Activated effector memory CD4-positive, alpha-beta T cell treated with anti-CD3 and anti-CD28 coated beads, Interleukin-2, amount 50 U/mL, for 16 hours (primary cell): ENCODE data around the gene RAB27B.

Experiments
- DNase-seq: peaks from one replicate; pipeline ENCODE4 v3.0.0-alpha.2; 2020

The RAB27B gene

DNA sequence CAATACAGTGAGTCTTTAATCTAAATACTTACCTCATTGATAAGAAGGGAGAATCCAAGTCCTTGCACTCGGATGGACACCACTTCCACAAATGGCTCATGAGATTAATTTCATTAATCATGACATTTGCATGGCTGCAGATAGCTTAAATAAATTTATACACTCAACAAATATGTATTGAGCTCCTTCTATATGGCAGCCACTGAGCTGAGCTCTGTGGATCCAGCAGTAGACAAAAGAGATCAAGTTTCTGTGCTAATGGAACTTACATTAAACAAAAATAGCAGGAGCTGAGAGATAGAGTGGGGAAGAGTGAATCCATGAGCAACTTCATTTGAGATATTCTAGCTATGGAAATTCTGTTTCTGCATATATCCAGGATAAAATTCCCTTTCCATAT, 44.4 kb downstream of the RAB27B start:
- no peak for DNase-seq

- DNase-seq: no peak
Observed at GRCh38 chr18:54873884-54874255, 45.6 kb downstream of the RAB27B start.

- DNase-seq: no peak
Observed at GRCh38 chr18:54875063-54875462, 46.8 kb downstream of the RAB27B start.

- no peak for DNase-seq
Observed at GRCh38 chr18:54877076-54877475, 48.8 kb downstream of the RAB27B start.

DNA sequence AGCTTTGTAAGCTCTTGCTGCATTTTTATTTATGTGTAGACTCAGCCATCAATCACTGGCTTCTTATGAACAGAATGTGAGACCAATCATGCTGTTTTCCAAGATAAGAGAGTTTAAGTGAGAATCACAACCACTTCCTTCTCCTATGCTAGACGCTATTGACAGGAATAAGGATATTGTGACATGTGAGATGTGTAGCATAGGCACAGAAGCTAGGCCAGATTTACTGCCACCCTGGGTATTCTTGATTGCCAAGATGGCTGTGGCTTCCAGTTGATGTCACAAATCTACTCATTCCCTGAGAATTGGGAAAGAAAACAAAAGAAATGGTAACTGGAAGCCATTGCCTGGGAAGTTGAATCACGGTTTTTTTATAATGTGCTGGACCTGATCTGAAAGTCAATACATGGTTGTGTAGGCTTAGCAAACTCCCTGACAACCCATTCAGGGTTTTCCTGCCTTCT, 49.9 kb downstream of the RAB27B start:
- DNase-seq: no peak

DNA sequence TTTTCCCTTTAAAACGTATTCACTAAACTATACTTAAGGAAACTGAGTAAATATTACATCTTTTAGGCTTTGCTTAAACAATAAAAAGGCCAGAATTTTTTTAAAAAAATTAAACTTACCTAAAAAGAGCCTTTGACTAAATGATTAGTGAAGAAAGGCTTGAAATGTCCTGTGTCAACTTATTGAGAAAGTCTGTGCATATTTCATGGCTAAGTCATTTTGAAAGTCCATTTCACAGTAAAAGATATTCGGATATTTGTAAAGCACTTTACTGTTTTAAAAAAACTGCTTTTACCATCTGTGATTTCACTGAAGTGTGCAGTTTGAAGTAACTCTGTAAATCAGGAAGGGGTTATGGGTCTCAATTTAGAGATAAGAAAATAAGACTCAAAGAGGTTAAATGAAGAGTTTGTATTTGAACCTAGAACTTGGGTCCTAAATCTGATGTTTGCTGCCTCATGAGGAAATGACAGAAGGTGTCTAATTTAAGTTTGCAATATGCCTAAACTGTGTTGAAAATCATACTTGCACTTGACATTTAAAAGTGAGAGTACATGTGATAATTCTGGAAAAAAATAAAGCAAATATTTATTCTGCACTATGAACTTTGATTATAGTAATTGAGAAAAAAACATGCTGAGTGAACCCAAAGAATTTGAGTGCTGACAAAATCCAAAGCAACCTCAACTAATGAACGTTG, 50.5 kb downstream of the RAB27B start:
- DNase-seq: no peak

GRCh38 chr18:54879691-54880090, 51.4 kb downstream of the RAB27B start:
- no peak for DNase-seq

DNA sequence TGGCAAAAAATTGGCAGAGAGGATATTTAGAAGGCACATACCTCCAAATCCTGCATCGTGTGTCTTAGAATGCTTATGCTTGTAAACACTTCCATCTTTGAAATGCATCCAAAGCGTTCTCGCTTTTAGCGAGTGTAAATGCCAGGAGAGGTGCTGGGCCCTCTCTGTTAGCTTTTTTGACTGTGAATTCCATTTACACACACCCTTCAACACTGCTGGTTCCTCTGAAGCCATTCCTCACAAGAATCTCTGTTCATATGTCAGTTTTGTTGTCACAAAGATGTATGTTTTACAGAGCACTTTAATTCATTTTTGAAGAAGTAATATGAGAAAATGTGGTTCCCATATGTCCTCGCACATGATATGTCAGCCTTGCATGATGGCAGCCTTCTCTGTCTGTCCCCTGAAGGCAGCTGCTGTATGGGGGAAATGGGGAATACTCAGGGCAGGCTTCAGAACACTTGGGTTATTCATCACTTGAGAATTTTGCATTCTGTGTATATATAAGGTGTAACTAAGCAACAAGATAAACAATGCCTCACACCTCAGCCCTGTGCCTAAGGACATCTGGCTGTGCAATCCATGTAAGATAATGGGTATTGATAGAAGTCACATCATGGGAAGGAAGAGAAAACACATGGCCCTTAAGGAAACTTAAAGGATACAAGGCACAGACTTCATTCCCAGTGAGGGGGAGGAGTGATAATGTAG, 52.3 kb downstream of the RAB27B start:
- no peak for DNase-seq

DNA sequence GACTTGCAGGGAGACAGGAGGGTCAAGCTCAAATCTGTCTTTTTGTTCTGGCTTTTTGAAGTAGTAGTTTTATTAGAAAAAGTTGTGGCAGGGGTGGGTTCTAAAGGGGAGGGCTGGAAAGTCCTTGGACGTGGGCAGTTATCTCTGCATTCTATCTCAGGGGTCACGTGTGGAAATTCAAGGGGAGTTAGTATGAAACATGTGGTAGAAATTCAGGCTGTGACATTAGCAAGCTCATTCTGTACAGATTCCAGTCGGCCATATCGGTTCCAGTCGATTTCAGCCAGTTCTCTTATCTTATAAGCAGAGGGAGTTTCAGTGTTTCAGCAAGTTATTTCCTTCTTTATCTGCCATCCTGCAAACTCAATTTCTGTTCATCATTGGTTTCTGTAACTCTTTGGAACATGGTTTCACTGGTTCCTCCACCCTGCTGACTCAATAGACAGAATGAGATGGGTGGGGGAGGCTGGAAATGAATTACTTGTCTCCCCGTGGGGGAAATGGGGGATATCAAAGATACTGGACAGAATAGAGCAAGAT, 53.0 kb downstream of the RAB27B start:
- no peak for DNase-seq

DNA sequence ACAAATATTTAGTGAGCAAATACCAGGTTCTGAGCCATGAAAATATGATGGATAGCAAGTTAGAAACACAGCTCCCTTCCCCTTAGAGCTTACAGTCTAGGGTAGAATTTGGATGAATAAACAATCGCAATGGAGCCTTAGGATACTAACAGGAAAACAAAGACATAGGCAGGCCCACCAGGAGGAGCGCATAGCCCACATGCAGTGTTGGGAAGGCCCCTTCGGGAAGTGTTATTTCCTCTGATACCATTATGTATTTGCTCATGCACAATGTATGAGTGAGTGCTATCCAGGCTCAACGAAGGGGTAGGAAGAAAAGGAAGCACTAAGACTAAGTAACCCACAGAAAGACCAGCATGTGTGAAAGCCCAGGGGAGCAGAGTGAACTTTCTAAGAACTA, 54.0 kb downstream of the RAB27B start:
- DNase-seq: no peak

DNA sequence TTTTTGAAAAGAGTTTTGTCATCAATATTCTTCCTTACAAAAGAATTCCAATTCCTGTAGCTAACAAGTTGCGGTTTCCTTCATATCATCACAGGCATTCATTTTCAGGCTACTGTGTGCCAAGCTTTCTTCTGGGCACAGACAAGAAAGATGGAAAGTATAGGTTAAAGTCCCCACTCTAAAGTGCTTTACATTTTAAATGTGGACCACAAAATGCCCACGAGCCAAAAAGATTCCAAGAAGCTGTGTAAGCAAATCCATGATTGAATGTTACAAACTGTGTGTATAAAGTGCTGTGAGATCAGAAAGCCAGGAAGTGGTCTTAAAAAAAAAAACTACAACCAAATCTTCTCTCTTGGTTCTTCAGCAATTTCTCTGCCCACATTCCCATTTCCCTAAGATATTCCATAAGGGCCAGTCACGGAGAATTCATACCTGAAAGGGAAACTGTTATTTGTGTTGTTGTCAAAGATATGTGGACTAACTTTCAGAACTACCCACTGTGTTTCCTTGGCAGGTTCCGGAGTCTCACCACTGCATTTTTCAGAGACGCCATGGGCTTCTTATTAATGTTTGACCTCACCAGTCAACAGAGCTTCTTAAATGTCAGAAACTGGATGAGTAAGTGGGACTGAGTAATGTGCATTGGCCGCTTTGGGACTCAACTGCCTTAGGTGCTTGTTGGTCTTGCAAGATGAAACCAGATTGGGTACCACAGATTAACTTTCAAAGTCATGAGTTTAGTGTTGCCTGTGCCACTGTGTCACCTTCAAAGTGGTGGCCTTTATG, 55.7 kb downstream of the RAB27B start:
- DNase-seq: no peak

- DNase-seq: no peak
Observed at GRCh38 chr18:54888378-54888777, 60.1 kb downstream of the RAB27B start.

- no peak for DNase-seq
Observed at GRCh38 chr18:54888933-54889332, 60.7 kb downstream of the RAB27B start.

DNA sequence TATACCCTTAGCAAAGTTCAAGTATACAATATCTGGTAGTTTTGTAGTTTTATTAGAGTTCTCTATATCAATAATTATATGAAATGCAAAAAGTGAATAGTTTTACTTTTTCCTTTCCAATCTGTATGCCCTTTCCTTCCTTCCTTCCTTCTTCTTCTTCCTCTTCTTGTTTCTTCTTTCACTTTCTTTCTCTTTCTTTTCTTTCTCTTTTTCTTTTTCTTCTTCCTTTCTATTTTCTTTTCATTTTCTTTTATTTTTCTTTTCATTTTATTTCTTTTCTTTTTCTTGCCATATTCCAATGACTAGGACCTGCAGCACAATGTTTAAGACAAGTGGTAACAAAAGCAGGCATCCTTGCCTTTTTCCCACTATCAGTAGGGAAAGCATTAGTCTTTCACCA, 71.2 kb downstream of the RAB27B start:
- no peak for DNase-seq

DNA sequence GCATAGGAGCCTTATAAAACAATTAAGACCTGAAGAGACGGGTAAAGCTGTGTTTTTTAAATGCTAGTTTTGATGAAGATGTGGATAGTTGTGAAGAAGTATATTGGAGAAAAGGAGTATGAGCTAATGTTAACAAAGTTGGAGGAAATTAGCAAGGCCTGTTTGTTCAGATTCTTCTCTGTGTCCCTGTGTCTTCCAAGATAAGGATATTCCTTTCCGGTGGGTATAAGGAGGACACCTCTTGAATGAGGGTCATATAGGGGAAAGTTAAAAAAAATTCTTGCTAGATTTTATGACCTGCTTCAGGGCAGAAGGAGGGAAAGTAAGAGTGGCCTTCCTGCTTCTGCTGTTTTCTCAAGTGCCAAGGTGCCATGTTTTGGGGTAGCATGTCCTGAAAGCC, 72.0 kb downstream of the RAB27B start:
- DNase-seq: no peak

- no peak for DNase-seq
Observed at GRCh38 chr18:54904581-54904980, 76.3 kb downstream of the RAB27B start.

- no peak for DNase-seq
Observed at GRCh38 chr18:54905629-54906028, 77.4 kb downstream of the RAB27B start.

DNA sequence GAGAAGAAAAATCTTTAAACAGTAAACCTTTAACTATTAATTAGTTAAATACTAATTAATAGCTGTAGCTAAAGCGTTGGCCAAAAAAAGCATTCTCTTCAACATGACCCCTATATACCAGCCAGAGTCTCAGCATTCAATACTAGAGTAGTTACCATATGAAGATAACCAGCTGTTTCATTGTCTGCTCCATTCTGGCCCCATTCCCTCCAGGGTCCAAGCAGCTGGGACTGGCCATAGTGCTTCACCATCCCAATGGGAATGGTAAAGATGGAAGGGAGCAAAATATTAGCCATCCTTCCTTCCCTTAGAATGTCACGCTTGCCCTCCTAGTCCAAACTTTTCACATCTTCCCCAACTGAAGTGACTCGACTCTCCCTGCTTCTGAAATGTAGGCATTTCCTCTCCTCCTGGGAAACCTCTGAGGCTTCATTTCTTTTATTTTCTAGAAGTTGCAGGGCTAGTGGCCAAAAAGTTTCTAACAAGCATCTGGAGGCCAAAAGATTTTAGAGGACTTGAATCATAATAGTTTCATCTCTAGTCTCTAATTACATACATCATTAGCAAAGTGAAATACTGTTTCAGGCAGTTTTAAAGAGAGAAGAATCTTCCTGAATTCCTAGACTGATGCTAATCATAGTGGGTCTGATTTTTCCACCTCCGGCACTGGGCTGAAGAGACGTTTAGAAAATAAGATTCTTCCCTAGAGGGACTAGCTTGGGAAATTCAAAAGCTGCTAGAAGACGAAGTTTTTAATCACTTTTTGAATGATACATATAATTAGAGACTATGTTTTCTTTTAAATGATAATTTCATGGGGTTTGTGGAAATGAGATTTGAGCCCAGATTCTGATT, 78.3 kb downstream of the RAB27B start:
- DNase-seq: no peak

GRCh38 chr18:54909538-54909937, 81.3 kb downstream of the RAB27B start:
- DNase-seq: no peak

GRCh38 chr18:54910161-54910919, 82.1 kb downstream of the RAB27B start:
- DNase-seq: no peak

GRCh38 chr18:54911551-54911950, 83.3 kb downstream of the RAB27B start:
- no peak for DNase-seq

- no peak for DNase-seq
Observed at GRCh38 chr18:54914816-54915215, 86.5 kb downstream of the RAB27B start.
